Tibial nerve (tissue), 4 donors: ENCODE results near the gene ZRANB1.

Source experiments
- CTCF ChIP-seq, 5 experiments: fragments of 200-600 bp in 3 of 5; fragments of 450-650 bp in 2 of 5; sonication (generic) in 3 of 5; IDR thresholded peaks; one replicate each; pipeline ENCODE4 v1.5.1; 2016 to 2019; ENCODE audit warnings: antibody characterized with exemption in 5 of 5, mild to moderate bottlenecking in 3 of 5, moderate library complexity in 2 of 5
- EP300 ChIP-seq, 2 donors: sonication (generic); formaldehyde crosslinking; IDR thresholded peaks; one replicate each; pipeline ENCODE4 v1.6.1; 2017; ENCODE audit warnings: antibody characterized with exemption in 2 of 2, mild to moderate bottlenecking in 1 of 2
- POLR2A ChIP-seq, 2 donors: fragments of 450-650 bp; IDR thresholded peaks; one replicate each; pipeline ENCODE4 v1.6.1; 2017; ENCODE audit warnings: antibody characterized with exemption in 2 of 2, mild to moderate bottlenecking in 2 of 2, moderate library complexity in 2 of 2

GRCh38 chr10:125009661-125010161 lies 67.8 kb downstream of the ZRANB1 start:
- no peak for TF ChIP-seq CTCF (IDR thresholded peaks at IDR 0.05)
- TF ChIP-seq POLR2A (IDR thresholded peaks at IDR 0.05): no peak
- TF ChIP-seq EP300 (IDR thresholded peaks at IDR 0.05): no peak
